HUES48 (cell line): ENCODE measurements around the gene JPH4.

Experiments
- H3K27ac ChIP-seq: one replicate; pipeline ENCODE4 v1.7.0; 2013; ENCODE audit warnings: low read depth, low read length, inconsistent platforms
- H3K27me3 ChIP-seq: 2 replicates; pipeline ENCODE4 v1.6.1; 2013; ENCODE audit warnings: mild to moderate bottlenecking, low read length; ENCODE audit not compliant: control insufficient read depth, insufficient read depth
- H3K36me3 ChIP-seq: 2 replicates; pipeline ENCODE4 v1.6.1; 2013; ENCODE audit warnings: low read length; ENCODE audit not compliant: control insufficient read depth, insufficient read depth
- H3K4me1 ChIP-seq: 2 replicates; pipeline ENCODE4 v1.6.1; 2013; ENCODE audit warnings: mild to moderate bottlenecking, low read length; ENCODE audit not compliant: control insufficient read depth, insufficient read depth
- H3K4me3 ChIP-seq: 2 replicates; pipeline ENCODE4 v1.5.1; 2013; ENCODE audit warnings: mild to moderate bottlenecking, low read depth, low read length
- H3K9ac ChIP-seq: 2 replicates; pipeline ENCODE4 v1.6.1; 2013; ENCODE audit warnings: mild to moderate bottlenecking, low read depth, low read length, moderate library complexity
- H3K9me3 ChIP-seq: 2 replicates; pipeline ENCODE4 v1.6.1; 2013; ENCODE audit warnings: low read length; ENCODE audit not compliant: control insufficient read depth, insufficient read depth

Gene JPH4

DNA sequence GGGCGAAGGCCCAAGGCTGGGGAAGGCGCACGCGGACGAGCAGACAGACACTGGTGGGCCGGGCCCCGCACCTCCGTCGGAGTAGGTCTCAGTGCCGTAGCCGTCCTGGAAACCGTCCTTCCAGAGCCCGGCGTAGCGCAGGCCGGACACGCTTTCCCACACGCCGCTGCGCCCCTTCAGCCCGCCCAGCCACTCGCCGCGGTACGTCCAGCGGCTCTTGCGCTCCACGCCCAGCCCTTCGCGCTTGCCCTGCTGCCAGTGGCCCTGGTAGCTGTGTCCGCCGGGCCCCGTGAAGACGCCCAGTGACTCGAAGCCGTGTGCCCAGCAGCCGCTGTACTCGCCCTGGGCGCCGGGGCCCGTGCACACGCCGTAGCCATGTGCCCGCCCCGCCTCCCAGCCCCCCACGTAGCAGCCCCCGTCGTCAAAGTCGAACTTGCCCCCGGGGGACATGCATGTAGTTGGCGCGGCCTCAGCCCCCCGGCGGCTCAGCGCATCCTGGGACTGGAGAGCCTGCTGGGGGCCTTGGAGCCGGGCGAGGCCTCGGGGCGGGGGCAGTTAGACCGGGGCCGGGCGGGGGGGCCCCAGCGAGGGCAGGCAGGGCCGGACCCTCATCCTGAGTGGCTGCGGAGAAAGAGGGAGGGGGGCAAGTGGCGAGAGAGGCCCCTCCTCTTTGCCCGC lies 1.4 kb downstream of the JPH4 start:
- H3K4me1 ChIP-seq = peaks cover 16% of the 10 kb centered on the region
- H3K27me3 ChIP-seq = peaks cover 49% of the 10 kb centered on the region
- H3K36me3 ChIP-seq = no peaks in the 10 kb centered on the region
- peak overlapping the region; percentile 73 for H3K4me3 ChIP-seq
- no peak overlapping the region for H3K9ac ChIP-seq
- no peaks in the 10 kb centered on the region for H3K9me3 ChIP-seq
- no peak overlapping the region for H3K27ac ChIP-seq

DNA sequence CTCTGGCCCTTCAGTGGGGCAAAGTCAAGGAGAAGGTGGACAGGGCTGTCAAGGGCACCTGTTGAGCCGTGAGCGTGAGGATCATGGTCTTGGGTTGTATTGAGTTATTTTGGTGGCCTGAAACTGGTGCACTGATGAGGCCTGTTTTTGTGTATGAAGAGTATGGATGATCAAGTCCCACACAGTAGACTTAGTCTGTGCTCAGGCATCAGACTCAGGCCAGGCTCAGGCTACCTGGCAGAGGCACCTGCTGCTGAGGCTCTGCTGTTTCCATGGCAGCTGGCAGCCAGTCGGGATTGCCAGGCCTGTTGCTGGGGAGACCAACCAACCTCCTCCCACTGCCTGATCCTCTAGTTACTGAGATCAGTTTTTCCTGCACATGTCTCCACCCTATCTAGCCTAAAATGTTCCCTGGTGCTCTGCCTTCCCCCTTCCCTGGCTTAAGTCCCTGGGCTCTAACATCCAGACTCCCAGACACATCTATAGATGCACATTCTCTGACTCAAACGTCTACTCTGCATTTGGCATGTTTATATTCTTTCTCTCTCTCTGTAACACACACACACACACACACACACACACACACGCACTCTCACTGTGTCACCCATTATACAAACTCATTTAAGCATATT lies 5.1 kb downstream of the JPH4 start:
- Histone ChIP-seq H3K4me3 (no peak overlapping the region), H3K36me3 (no peaks in the 10 kb centered on the region), H3K9ac (no peak overlapping the region), H3K9me3 (no peaks in the 10 kb centered on the region), H3K27ac (no peak overlapping the region), H3K27me3 (peaks cover 40% of the 10 kb centered on the region), H3K4me1 (peaks cover 15% of the 10 kb centered on the region)

DNA sequence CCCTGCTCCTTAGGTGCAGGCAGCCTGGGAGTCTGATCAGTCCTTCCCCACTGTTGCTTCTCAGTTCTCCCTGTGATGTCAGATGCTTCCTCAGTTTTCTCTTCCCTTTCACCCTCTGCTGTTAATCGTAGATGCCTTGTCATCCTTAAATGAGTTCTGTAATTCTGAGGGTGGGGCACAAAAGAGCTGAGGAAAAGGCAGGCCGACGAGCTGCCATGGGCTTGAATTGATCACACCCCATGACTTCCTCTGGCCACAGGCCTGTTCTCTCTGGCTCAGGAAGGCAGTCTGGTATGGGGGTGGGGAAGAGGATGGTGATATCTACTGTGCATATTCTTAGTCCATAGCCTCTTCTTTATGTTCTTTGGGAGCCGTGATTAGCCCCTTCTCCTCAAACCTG lies 5.8 kb downstream of the JPH4 start:
- Histone ChIP-seq H3K9ac (no peak overlapping the region), H3K4me1 (peaks cover 17% of the 10 kb centered on the region), H3K27ac (no peak overlapping the region), H3K27me3 (peaks cover 35% of the 10 kb centered on the region), H3K9me3 (no peaks in the 10 kb centered on the region), H3K36me3 (no peaks in the 10 kb centered on the region), H3K4me3 (no peak overlapping the region)

DNA sequence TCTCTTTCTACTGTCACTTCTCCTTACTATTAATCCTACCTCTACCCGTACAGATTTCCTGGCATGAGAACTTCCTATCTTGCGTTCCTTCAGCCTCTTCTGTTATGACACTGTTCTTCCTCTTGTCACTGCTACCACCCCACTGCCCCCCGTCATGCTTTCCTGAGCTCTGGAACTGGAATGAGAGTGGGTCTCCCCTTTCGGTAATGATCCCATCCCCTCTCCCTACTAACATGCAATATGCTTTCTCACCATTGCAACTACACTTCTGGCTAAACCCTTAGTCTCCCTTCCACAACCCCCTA lies 6.1 kb downstream of the JPH4 start:
- H3K27me3 ChIP-seq = peaks cover 31% of the 10 kb centered on the region
- H3K36me3 ChIP-seq = no peaks in the 10 kb centered on the region
- peaks cover 17% of the 10 kb centered on the region for H3K4me1 ChIP-seq
- H3K4me3 ChIP-seq = no peak overlapping the region
- no peak overlapping the region for H3K27ac ChIP-seq
- no peaks in the 10 kb centered on the region for H3K9me3 ChIP-seq
- no peak overlapping the region for H3K9ac ChIP-seq

DNA sequence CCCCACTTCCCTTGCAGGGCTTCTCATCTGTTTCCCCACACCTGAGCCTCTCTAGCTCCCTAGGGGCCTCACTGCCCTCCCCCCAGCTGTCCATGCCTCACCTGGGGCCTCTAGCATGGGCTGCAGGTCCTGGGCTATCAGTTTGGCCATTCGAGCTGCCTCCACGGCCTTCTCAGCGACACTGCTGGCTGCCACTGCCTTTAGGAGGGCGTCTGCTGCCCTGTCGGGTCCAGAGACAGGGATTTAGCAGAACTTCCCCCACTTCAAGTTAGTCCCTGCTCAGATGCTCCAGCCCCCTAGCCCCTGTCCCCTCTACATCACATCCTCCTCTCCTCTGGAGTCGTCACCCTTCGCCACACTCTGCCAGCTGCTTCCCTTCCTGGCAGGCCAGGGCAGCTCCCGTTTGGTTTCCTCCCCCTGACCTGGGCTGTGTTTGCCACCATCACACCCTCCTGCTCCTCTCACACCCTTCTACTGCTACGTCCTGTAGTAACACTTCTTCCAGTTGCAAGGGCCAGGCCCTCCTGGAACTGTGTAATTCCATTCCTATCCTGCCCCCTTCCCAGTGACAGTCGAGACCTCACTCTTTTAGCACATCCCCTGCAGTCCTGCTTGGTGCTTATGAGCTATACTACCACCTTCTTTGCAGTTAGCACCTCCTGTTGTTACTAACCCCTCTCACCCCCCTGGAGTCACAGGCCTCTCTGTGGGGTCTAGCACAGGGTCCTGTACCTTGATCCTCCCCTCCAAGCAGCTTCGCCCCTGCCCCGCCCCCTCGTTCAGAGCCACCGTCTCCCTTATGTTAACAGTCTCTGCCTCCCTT lies 6.7 kb downstream of the JPH4 start:
- H3K4me1 ChIP-seq = peaks cover 17% of the 10 kb centered on the region
- H3K36me3 ChIP-seq = no peaks in the 10 kb centered on the region
- peaks cover 26% of the 10 kb centered on the region for H3K27me3 ChIP-seq
- no peak overlapping the region for H3K9ac ChIP-seq
- H3K4me3 ChIP-seq = no peak overlapping the region
- no peaks in the 10 kb centered on the region for H3K9me3 ChIP-seq
- H3K27ac ChIP-seq = no peak overlapping the region

DNA sequence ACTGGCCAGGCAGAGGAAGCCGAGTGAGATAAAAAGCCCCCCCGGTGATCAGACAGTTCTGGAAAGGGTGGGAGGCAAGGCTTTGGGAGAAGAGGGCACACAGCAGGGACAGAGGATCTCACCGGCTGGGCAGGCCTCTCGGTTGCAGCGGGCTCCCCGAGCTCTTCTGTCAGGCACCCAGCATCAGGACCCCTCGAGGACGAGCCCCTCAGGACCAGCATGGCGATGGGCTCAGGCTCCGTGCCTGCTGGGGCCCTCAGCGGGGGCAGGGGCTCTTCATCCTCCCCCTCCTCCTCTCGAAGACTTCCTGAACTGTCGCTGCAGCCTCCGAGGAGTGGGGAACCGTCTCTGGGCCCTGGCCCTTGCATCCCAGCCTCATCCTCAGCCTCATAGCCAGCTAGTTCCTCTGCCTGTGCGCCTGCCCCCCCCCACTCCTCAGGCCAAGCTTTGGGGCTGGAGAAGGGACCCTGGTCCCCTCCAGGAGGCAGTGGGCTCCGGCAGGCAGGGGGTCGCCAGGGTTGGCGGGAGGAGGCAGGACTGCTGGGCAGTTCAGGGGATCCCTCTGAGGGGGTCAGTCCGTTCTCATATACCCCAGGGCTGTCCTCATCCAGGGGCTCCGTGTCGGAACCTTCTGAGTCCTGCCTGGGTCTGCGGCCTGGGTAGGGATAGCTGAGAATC lies 7.6 kb downstream of the JPH4 start:
- Histone ChIP-seq H3K36me3 (peaks cover 3% of the 10 kb centered on the region; the same call in 1 of the 2 replicates), H3K4me3 (no peak overlapping the region), H3K27me3 (peaks cover 16% of the 10 kb centered on the region), H3K9ac (no peak overlapping the region), H3K9me3 (no peaks in the 10 kb centered on the region), H3K27ac (no peak overlapping the region), H3K4me1 (peaks cover 21% of the 10 kb centered on the region)

DNA sequence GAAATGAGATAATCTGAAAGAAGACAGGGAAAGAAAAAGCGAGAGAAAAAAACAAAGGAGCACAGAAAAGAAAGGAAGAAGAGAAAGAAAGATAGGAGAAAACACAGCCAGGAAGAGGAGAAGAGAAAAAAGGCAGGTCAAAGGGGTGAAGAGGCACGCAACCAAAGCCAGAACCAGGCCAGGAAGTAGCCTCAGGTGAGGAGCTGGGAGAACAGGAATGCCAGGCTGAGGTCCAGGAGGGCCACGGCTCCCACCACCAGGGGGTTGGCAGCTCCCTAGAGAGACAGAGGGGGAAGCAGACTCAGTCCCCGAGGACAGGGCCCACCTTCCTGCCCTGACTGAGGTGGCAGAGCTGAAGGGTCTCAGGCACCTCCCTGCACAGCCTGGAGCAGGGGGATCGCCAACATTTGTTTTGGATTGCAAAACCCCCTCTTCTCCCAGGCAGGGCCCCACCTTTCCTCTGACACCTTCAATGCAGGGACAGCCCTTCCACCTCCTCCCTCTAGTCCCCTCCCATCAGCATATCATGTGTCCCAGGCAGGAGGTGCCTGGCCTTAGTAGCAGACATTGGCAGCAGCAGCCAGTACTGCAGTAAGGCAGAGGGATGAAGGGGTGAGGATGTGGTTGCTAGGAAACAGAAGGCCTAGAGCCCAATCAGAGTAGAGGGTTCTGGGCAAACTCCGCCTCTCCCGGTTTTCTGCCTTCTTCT lies 9.0 kb downstream of the JPH4 start:
- H3K4me3 ChIP-seq = no peak overlapping the region
- no peak overlapping the region for H3K9ac ChIP-seq
- H3K4me1 ChIP-seq = peaks cover 21% of the 10 kb centered on the region
- H3K27ac ChIP-seq = no peak overlapping the region
- no peaks in the 10 kb centered on the region for H3K9me3 ChIP-seq
- H3K27me3 ChIP-seq = 0 out of 2 replicates have a peak, but pooled peaks cover 3% of the 10 kb centered on the region
- H3K36me3 ChIP-seq = peaks cover 17% of the 10 kb centered on the region

DNA sequence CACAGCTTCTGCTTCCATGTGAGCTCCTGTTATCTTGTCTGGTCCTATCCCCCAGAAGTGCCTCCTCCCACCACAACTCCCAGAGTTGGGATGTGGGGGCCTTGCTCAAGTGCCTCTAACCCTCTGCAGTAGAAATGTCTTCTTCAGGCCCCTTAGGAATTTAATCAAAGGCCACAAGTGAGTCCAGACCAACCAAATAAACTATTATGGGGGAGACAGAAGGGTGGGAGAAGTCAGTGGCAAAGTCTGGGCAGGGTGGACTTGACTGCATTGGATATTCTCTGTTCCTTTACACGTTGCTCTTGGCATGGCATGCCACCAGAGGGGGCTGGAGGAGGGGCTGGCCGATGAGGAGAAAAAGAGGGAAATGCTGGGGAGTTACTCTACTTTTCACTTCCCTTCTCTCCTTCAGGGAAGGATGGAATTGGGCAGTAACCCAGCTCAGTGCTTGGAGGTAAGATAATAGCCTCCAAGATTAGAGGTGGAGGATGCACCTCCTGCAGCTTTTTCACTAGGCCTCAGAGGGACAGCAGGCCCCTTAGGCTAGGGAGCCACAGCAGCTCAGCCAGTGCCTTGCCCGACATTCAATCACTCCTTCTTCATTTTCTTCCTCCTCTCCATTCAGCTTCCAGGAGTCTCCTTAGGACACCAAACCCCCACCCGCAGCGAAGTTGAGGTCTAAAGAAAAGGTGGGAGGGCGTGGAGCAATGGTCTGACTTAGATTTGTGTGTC lies 9.8 kb downstream of the JPH4 start:
- Histone ChIP-seq H3K36me3 (peaks cover 25% of the 10 kb centered on the region), H3K27ac (peak overlapping the region; percentile 16), H3K4me3 (0 out of 2 replicates have a peak overlapping the region, but pooled peaks have one; percentile 73), H3K9me3 (no peaks in the 10 kb centered on the region), H3K9ac (no peak overlapping the region), H3K4me1 (peaks cover 21% of the 10 kb centered on the region), H3K27me3 (no peaks in the 10 kb centered on the region)

DNA sequence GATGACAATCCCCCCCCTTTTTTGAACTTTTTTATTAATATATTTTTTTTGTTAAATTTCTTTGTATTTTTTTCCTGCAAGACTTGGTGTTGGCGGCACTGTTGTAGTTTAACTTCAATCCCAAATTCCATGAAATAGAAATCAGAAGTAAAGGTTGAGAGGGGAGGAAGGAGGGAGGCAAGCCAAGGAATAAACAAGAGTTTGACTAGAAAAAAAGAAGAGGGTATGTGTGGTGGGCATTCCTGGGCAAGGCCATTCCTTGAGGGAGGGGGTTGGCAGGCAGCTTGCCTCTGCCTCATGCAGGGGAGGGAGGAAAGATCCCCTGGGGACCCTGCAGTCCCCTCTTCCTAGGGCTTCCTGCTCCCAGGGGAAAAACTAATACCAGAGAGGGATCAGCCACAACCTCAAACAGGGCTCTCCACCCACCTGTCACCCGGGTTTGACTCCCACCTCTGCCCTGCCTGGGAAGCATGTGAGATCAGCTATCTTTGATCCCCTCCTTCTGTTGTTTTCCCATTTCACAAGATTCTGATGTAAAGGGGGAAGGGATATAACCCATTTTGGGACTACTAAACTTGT lies 10.5 kb downstream of the JPH4 start:
- Histone ChIP-seq H3K9me3 (no peaks in the 10 kb centered on the region), H3K27me3 (no peaks in the 10 kb centered on the region), H3K36me3 (peaks cover 31% of the 10 kb centered on the region), H3K4me1 (peaks cover 21% of the 10 kb centered on the region), H3K27ac (peak overlapping the region; percentile 34), H3K4me3 (peak overlapping the region; percentile 73), H3K9ac (no peak overlapping the region; the same call in 1 of the 2 replicates)
